Loucy (cell line): ENCODE measurements around the gene GAK.

Experiments used
- EZH2phosphoT487 ChIP-seq: fragments of 200-600 bp; IDR thresholded peaks from 2 replicates; pipeline ENCODE4 v1.6.1; 2018; ENCODE audit warnings: antibody characterized with exemption, mild to moderate bottlenecking, moderate library complexity, borderline replicate concordance
- TF ChIP-seq, protein P1 (sequence below): fragments of 200-600 bp; sonication (generic); conservative IDR thresholded peaks from 2 replicates; pipeline ENCODE4 v1.5.1; 2014; ENCODE audit warnings: mild to moderate bottlenecking, antibody characterized with exemption, low read length

DNA sequence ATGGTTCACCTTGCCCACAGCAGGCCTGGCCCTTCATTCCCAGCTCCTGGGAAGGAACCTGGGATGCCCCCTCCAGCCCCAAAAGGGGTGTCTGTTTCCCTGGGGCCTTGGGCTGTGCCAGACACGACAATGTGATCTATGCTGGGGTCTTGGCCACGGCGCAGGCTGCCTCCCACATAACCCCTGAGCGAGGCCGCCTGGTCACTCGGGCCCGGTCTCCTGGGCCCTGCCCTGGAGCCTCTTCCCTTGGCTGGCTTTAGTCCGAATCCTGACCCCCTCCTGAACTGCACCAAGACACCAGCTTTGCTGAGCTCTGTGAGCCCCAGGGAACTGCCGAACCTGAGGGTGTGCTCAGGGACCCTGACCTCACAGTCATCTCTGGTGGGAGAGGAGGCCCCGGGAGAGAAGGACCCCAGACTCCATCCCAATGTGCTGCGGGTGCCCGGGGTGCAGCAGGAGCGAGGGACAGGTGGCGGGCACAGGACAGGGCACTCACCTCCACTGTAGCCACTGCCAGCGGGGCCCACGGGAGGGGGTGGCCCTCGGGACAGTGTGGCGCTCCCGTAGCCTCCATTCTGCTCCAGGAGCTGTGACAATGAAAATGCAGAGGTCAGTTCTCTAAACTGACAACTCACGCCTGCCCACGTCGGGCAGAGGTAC is 42.0 kb downstream of the GAK start:
- TF ChIP-seq, protein P1, sequence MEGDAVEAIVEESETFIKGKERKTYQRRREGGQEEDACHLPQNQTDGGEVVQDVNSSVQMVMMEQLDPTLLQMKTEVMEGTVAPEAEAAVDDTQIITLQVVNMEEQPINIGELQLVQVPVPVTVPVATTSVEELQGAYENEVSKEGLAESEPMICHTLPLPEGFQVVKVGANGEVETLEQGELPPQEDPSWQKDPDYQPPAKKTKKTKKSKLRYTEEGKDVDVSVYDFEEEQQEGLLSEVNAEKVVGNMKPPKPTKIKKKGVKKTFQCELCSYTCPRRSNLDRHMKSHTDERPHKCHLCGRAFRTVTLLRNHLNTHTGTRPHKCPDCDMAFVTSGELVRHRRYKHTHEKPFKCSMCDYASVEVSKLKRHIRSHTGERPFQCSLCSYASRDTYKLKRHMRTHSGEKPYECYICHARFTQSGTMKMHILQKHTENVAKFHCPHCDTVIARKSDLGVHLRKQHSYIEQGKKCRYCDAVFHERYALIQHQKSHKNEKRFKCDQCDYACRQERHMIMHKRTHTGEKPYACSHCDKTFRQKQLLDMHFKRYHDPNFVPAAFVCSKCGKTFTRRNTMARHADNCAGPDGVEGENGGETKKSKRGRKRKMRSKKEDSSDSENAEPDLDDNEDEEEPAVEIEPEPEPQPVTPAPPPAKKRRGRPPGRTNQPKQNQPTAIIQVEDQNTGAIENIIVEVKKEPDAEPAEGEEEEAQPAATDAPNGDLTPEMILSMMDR, result no peak
- TF ChIP-seq EZH2phosphoT487, result no peak
